Fibroblast of the aortic adventitia (primary cell): ENCODE results near the gene F7. TPM values are rescaled to one million over a fixed set of nuclear protein-coding genes. Genes with fewer than 3 reads are reported as not detected.
A peak's percentile ranks its signal among the peaks of the same experiment; 100 is the strongest.
"Not testable (repeated sequence)": the region's sequence is repeated elsewhere in the genome, so short reads cannot be mapped to it uniquely, and the experiment has no call there.

ENCODE experiments used
- DNase-seq: peaks from one replicate; pipeline ENCODE4 v3.0.0-alpha.2; 2010; ENCODE audit warnings: low read depth
- H3K4me3 ChIP-seq: 2 replicates; pipeline ENCODE4 v1.5.1; 2011; ENCODE audit warnings: low read depth, mild to moderate bottlenecking, control low read depth, low read length, moderate library complexity
- CTCF ChIP-seq: IDR thresholded peaks from 2 replicates; pipeline ENCODE4 v1.5.1; 2011; ENCODE audit warnings: mild to moderate bottlenecking, low read length, control low read depth, inconsistent platforms; ENCODE audit not compliant: insufficient read depth
- total RNA-seq: library from RNA; depleted of rRNA; stranded (reverse); fragments of >200 nt; gene quantifications from 2 replicates; pipeline ENCODE4 v1.2.3, GENCODE V29; 2012; ENCODE audit warnings: low replicate concordance

Gene F7
- total RNA-seq, 1 donor: under 0.01 TPM

- DNase-seq: no peak
- no peak for TF ChIP-seq CTCF
- H3K4me3 ChIP-seq: no peak overlapping the region
These were observed 9.4 kb upstream of the F7 start for GRCh38 chr13:113096052-113096744.

- no peak for TF ChIP-seq CTCF
- DNase-seq: no peak
- H3K4me3 ChIP-seq: no peak overlapping the region
These were observed 8.8 kb upstream of the F7 start for GRCh38 chr13:113096745-113097305.

- no peak for TF ChIP-seq CTCF
- DNase-seq: no peak
- H3K4me3 ChIP-seq: no peak overlapping the region
These were observed 7.9 kb upstream of the F7 start for GRCh38 chr13:113097651-113098050.

DNA sequence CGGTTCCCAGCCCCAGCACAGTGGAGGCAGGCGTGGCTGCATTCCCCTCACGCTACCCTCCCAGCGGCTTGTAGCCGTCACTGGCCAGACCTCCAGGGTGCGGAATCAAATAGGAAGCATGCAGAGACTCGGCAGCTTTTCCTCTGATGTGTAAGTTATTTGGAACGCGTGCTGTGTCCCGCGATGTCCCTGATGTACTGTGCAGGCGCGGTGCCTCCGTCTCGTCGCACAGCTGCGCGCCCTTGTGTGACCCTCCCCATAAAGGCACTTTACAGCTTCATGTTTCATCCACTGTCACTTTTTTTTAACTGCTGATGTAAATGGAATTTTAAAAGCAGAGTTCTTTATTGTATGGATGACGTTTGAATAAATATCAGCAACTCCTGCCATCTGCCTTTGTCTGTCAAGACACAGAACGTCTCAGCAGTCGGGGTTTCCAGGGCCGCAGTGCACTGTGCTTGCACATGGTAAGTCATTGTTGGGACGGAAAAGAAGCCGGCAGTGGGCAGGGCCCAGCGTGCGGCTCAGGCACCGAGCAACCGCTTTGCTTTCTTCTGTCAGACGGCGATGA lies 7.3 kb upstream of the F7 start:
- H3K4me3 ChIP-seq: peak overlapping the region; percentile 13
- peak; percentile 46 for DNase-seq
- TF ChIP-seq CTCF: no peak

GRCh38 chr13:113099142-113099541 lies 6.4 kb upstream of the F7 start:
- TF ChIP-seq CTCF: no peak
- DNase-seq: no peak
- H3K4me3 ChIP-seq: no peak overlapping the region

DNA sequence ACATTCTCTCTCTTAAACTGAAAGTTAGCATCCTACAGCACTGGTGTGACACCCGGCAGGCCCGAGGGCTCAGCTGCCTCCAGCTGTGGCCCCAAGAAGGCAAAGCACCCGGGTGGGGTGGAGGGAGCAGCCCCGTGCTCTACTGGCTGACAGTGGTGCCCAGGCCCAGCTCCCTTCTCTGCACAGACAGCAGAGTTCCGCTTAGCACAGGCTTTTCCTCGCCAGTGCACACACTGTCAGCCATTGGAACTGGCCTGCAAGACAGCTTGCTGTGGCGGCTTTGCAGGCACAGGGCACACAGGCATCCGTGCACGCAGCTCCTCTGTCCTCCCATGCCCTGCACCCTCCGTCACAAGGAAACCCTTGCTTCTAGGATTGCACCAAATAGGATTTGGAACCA lies 3.3 kb upstream of the F7 start:
- not testable (repeated sequence) for DNase-seq

GRCh38 chr13:113102727-113103126 lies 2.9 kb upstream of the F7 start:
- H3K4me3 ChIP-seq: no peak overlapping the region
- no peak for TF ChIP-seq CTCF
- DNase-seq: no peak

More for the DNA sequence above, 3.3 kb upstream of the F7 start:
- not testable (repeated sequence) for H3K4me3 ChIP-seq
